Measurements from ENCODE around the gene EFCAB11. TPM values are rescaled to one million over a fixed set of nuclear protein-coding genes. Genes with fewer than 3 reads are reported as not detected.

Gene EFCAB11
- total RNA-seq: 7.1 TPM

- DNase-seq (ENCODE audit: low spot score): peak; percentile 98
These were observed at the start of gene EFCAB11 for GRCh38 chr14:89954070-89955021. Gene EFCAB11 (minus strand): TSS chr14:89954730. CDS start chr14:89954660, 70 bp downstream.

GRCh38 chr14:90003526-90004307 lies 49.2 kb upstream of the EFCAB11 start:
- DNase-seq (ENCODE audit: low spot score): no peak

GRCh38 chr14:90000935-90001334 lies 46.4 kb upstream of the EFCAB11 start:
- DNase-seq (ENCODE audit: low spot score): no peak

- DNase-seq (ENCODE audit: low spot score): no peak
These were observed 42.4 kb upstream of the EFCAB11 start for GRCh38 chr14:89996963-89997362.

- no peak for DNase-seq (ENCODE audit: low spot score)
These were observed 37.7 kb upstream of the EFCAB11 start for GRCh38 chr14:89992273-89992672.

GRCh38 chr14:89990623-89991275 lies 36.2 kb upstream of the EFCAB11 start:
- no peak for DNase-seq (ENCODE audit: low spot score)

GRCh38 chr14:89990218-89990617 lies 35.7 kb upstream of the EFCAB11 start:
- no peak for DNase-seq (ENCODE audit: low spot score)

- DNase-seq (ENCODE audit: low spot score): no peak
These were observed 34.3 kb upstream of the EFCAB11 start for GRCh38 chr14:89988787-89989186.

- DNase-seq (ENCODE audit: low spot score): no peak
These were observed 32.6 kb upstream of the EFCAB11 start for GRCh38 chr14:89987161-89987475.

- DNase-seq (ENCODE audit: low spot score): no peak
These were observed 32.1 kb upstream of the EFCAB11 start for GRCh38 chr14:89986462-89987160.

- DNase-seq (ENCODE audit: low spot score): no peak
These were observed 28.8 kb upstream of the EFCAB11 start for GRCh38 chr14:89983375-89983774.

GRCh38 chr14:89978656-89979055 lies 24.1 kb upstream of the EFCAB11 start:
- no peak for DNase-seq (ENCODE audit: low spot score)

GRCh38 chr14:89977668-89978067 lies 23.1 kb upstream of the EFCAB11 start:
- no peak for DNase-seq (ENCODE audit: low spot score)

- peak; percentile 69 for DNase-seq (ENCODE audit: low spot score)
These were observed 18.8 kb upstream of the EFCAB11 start for GRCh38 chr14:89973234-89973823.

- no peak for DNase-seq (ENCODE audit: low spot score)
These were observed 11.3 kb upstream of the EFCAB11 start for GRCh38 chr14:89965839-89966238.

- DNase-seq (ENCODE audit: low spot score): no peak
These were observed 8.9 kb upstream of the EFCAB11 start for GRCh38 chr14:89963288-89963978.

- no peak for DNase-seq (ENCODE audit: low spot score)
These were observed 6.4 kb upstream of the EFCAB11 start for GRCh38 chr14:89960914-89961313.

- DNase-seq (ENCODE audit: low spot score): no peak
These were observed 5.4 kb upstream of the EFCAB11 start for GRCh38 chr14:89959853-89960445.

GRCh38 chr14:89958966-89959365 lies 4.4 kb upstream of the EFCAB11 start:
- no peak for DNase-seq (ENCODE audit: low spot score)

GRCh38 chr14:89957791-89958190 lies 3.3 kb upstream of the EFCAB11 start:
- DNase-seq (ENCODE audit: low spot score): no peak

All from ureter (tissue), 1 donor.